ENCODE data around the gene DRC1.

GRCh38 chr2:26356771-26357170 is 44.9 kb upstream of the DRC1 start:
- TF ChIP-seq POLR2AphosphoS5 (IDR thresholded peaks at IDR 0.05; ENCODE audit: low read depth, low read length) (no peak), PAX5 (IDR thresholded peaks at IDR 0.05; ENCODE audit: insufficient read depth, low read length, severe bottlenecking) (no peak)
